NCI-H2171 treated with DMSO at 0.1 percent for 48 hours (cell line): ENCODE data around the gene MSI1.

ENCODE experiments used
- DNase-seq: peaks from one replicate; lab custom pipeline; 2025; lab: John Stamatoyannopoulos, UW

The MSI1 gene

GRCh38 chr12:120376934-120377572 lies 8.1 kb upstream of the MSI1 start:
- no peak for DNase-seq

- no peak for DNase-seq
Observed at GRCh38 chr12:120376416-120376815, 7.5 kb upstream of the MSI1 start.

- DNase-seq = no peak
Observed at GRCh38 chr12:120376009-120376408, 7.0 kb upstream of the MSI1 start.

GRCh38 chr12:120373683-120374082 lies 4.7 kb upstream of the MSI1 start:
- no peak for DNase-seq

- DNase-seq = no peak
Observed at GRCh38 chr12:120370343-120371243, 1.6 kb upstream of the MSI1 start.

- no peak for DNase-seq
Observed at GRCh38 chr12:120369603-120370342, 809 bp upstream of the MSI1 start.

GRCh38 chr12:120367924-120368788 lies 808 bp downstream of the MSI1 start:
- peak; percentile 45 for DNase-seq

GRCh38 chr12:120367233-120367923 lies 1.6 kb downstream of the MSI1 start:
- DNase-seq = no peak

- DNase-seq = no peak
Observed at GRCh38 chr12:120366845-120367232, 2.1 kb downstream of the MSI1 start.

GRCh38 chr12:120366341-120366705 lies 2.6 kb downstream of the MSI1 start:
- no peak for DNase-seq

GRCh38 chr12:120365675-120366340 lies 3.2 kb downstream of the MSI1 start:
- no peak for DNase-seq

- DNase-seq = no peak
Observed at GRCh38 chr12:120364487-120364886, 4.5 kb downstream of the MSI1 start.

- DNase-seq = peak; percentile 85
Observed at GRCh38 chr12:120363274-120363855, 5.6 kb downstream of the MSI1 start.

- peak; percentile 58 for DNase-seq
Observed at GRCh38 chr12:120362516-120363273, 6.3 kb downstream of the MSI1 start.

- DNase-seq = peak; percentile 92
Observed at GRCh38 chr12:120361506-120362208, 7.3 kb downstream of the MSI1 start.

GRCh38 chr12:120359128-120359527 lies 9.8 kb downstream of the MSI1 start:
- no peak for DNase-seq

GRCh38 chr12:120358412-120359100 lies 10.4 kb downstream of the MSI1 start:
- peak; percentile 31 for DNase-seq

GRCh38 chr12:120357104-120357503 lies 11.9 kb downstream of the MSI1 start:
- DNase-seq = no peak
